T-helper 2 cell treated with Interferon-gamma antibody and Interleukin-4, amounts not matched to agents 5 μg/mL and 100 μg/mL, for 36 hours (primary cell): Measurements from ENCODE around the gene GALNT3.

Source experiments
- DNase-seq: peaks from one replicate; pipeline ENCODE4 v3.0.0; 2021; ENCODE audit warnings: low spot score
- H3K27ac Mint-ChIP-seq: one replicate; pipeline ENCODE4 v1.8.0; 2021; ENCODE audit warnings: mild to moderate bottlenecking, mixed read lengths
- H3K27me3 Mint-ChIP-seq: one replicate; pipeline ENCODE4 v1.8.0; 2021; ENCODE audit warnings: low read depth, mixed read lengths
- H3K36me3 Mint-ChIP-seq: one replicate; pipeline ENCODE4 v1.8.0; 2021; ENCODE audit warnings: low read depth, mixed read lengths
- H3K4me1 Mint-ChIP-seq: one replicate; pipeline ENCODE4 v1.8.0; 2021; ENCODE audit warnings: low read depth, mixed read lengths
- H3K4me3 Mint-ChIP-seq: one replicate; pipeline ENCODE4 v1.8.0; 2022; ENCODE audit warnings: mild to moderate bottlenecking, moderate library complexity, mixed read lengths
- H3K9me3 Mint-ChIP-seq: one replicate; pipeline ENCODE4 v1.8.0; 2021; ENCODE audit warnings: mixed read lengths

GALNT3 gene

DNA sequence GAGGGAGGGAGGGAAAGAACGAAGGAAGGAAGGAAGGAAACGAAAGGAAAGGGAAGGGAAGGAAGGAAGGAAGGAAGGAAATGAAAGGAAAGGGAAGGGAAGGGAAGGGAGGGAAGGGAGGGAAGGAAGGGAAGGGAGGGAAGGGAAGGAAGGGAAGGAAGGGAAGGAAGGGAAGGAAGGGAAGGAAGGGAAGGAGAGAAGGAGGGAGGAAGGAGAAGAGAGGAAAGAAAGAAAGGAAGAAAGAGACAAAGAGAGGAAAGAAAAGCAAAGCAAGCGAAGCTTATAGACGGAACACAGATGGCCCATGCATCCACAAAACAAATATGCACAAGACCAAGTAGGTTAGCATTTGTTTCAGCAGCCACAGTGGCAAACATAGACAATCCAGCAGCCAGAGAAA, 20.4 kb upstream of the GALNT3 start:
- Mint-ChIP-seq H3K36me3 (no peaks in the 10 kb centered on the region), H3K27me3 (peaks cover 11% of the 10 kb centered on the region), H3K4me3 (no peak overlapping the region), H3K4me1 (peaks cover 9% of the 10 kb centered on the region), H3K27ac (no peak overlapping the region), H3K9me3 (no peaks in the 10 kb centered on the region)
- DNase-seq = no peak

DNA sequence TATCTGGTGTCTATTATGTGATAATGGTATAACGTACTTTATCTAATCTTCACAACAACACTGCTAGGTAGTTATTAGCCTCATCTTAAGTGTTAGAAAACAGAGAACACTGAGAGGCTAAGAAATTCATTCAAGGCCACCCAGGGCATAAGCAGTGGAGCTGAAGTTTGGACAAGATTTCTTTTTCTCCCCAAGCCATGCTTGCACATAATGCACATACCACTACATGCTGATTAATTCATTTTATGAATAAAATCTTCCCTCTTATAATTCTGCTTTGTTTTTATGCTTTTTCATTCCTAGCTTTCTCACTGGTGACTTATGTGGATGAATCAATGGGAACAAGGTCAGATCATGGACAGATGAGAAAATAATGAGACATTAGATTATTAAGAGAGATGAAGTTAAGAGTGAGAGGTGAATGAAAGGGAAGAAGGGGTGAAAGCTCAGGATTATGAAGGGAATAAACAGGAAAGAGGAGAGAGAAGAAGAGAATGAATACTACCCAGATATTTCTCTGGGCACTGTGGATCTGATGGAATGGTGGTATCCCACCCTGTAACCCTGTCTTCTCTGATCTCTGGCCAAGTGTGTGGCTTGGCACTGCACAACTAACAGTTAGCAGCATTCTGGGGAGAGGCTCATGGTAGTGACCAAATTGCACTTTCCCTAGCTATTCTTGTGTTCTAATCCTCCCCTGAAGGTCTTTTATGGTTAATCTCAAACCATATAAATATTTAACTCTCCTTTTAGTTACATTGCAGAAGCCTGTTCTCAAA, 17.7 kb upstream of the GALNT3 start:
- no peaks in the 10 kb centered on the region for H3K36me3 Mint-ChIP-seq
- H3K27me3 Mint-ChIP-seq = peaks cover 5% of the 10 kb centered on the region
- no peak for DNase-seq
- H3K9me3 Mint-ChIP-seq = no peaks in the 10 kb centered on the region
- H3K27ac Mint-ChIP-seq = no peak overlapping the region
- H3K4me3 Mint-ChIP-seq = no peak overlapping the region
- H3K4me1 Mint-ChIP-seq = peaks cover 9% of the 10 kb centered on the region

DNA sequence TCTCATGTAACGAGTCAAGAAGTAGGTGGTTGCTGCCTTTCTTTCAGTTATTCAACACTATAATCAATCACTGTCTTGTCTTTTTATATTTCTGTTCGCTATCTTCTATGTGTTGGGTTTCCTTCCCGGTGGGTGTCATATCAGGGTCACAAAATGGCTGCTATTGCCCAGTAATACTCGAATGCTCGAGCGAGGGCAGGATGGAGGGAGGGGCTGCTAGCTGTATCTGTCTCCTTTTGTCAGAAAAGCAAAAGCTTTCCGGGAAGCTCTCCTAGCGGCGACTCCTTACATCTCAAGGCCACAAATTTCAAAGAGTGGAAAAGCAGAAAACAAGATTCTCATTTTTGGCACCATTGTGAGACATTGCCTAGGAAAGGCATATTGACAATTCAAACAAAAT, 16.4 kb upstream of the GALNT3 start:
- peaks cover 9% of the 10 kb centered on the region for H3K4me1 Mint-ChIP-seq
- H3K9me3 Mint-ChIP-seq = no peaks in the 10 kb centered on the region
- no peaks in the 10 kb centered on the region for H3K27me3 Mint-ChIP-seq
- H3K27ac Mint-ChIP-seq = no peak overlapping the region
- no peak overlapping the region for H3K4me3 Mint-ChIP-seq
- H3K36me3 Mint-ChIP-seq = no peaks in the 10 kb centered on the region
- no peak for DNase-seq

DNA sequence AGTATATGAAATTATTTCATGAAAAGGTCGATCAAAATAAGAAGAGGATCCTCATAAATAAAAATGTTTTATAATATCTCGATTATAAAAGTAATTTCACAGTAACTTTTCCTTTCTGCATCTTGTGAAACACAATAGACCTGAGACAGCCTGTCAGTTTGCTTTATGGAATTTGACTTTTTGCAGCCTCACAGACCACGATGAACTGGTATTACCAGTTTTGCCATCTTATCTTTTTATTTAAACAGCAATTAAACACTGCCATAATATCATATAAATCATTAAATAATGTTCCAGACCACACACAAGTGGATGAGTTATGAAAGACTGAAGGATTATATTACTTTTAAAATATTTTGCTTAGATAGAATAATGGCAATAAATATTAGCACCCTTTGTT, 10.7 kb upstream of the GALNT3 start:
- no peaks in the 10 kb centered on the region for H3K27me3 Mint-ChIP-seq
- H3K36me3 Mint-ChIP-seq = peaks cover 25% of the 10 kb centered on the region
- no peaks in the 10 kb centered on the region for H3K4me1 Mint-ChIP-seq
- peaks cover 3% of the 10 kb centered on the region for H3K9me3 Mint-ChIP-seq
- no peak overlapping the region for H3K27ac Mint-ChIP-seq
- DNase-seq = no peak
- H3K4me3 Mint-ChIP-seq = no peak overlapping the region

DNA sequence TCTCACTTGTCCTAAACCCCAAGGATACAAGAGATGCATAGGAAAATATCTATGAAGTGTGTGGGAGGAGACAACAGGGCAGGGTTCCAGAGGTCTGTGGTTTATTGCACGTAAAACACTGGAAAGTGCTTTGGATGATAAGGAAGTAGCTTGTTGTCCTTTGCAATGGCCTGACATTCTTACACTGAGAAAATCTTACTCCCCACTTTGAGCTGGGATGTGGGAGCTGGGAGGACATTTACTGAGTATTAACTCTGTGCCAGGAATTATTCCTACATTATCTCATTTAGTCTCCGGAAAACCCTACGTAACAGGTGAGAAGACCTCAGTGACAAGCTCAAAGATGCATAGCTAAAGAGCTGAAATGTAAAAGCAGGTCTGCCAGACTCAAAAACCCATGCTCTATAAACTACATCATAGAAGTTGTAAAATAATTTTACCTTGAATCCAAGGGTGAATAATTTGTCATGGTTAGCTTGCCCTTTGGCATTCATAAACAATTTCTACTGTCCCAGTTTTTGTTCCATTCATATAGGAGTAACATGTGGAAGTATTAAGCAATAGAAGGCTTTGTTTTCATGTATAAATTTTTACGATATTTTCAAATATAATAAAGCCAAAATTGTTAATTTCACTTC, 9.2 kb upstream of the GALNT3 start:
- Mint-ChIP-seq H3K4me1 (no peaks in the 10 kb centered on the region), H3K9me3 (peaks cover 3% of the 10 kb centered on the region), H3K36me3 (peaks cover 28% of the 10 kb centered on the region), H3K4me3 (no peak overlapping the region), H3K27ac (no peak overlapping the region), H3K27me3 (no peaks in the 10 kb centered on the region)
- no peak for DNase-seq

DNA sequence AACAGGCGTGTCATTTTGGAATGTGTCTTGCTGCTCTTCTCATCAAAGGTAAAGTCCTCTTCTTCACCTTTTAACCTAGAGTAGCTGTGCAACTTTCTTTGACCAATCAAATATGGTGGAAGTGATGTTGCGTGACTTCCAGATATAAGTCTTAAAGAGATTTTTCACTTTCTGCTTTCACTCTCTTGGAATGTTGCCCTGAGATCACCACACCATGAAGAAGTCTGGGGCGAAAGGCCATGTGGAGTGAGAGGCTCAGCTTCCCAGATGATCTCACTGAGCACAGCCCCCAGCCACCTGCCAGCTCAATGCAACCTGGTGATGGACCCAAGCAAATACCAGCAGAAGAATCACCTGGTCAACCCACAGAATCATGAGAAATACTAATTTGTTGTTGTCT, 7.1 kb upstream of the GALNT3 start:
- H3K36me3 Mint-ChIP-seq = peaks cover 31% of the 10 kb centered on the region
- no peak overlapping the region for H3K4me3 Mint-ChIP-seq
- DNase-seq = no peak
- H3K27me3 Mint-ChIP-seq = no peaks in the 10 kb centered on the region
- peaks cover 3% of the 10 kb centered on the region for H3K9me3 Mint-ChIP-seq
- H3K27ac Mint-ChIP-seq = no peak overlapping the region
- peaks cover 5% of the 10 kb centered on the region for H3K4me1 Mint-ChIP-seq

DNA sequence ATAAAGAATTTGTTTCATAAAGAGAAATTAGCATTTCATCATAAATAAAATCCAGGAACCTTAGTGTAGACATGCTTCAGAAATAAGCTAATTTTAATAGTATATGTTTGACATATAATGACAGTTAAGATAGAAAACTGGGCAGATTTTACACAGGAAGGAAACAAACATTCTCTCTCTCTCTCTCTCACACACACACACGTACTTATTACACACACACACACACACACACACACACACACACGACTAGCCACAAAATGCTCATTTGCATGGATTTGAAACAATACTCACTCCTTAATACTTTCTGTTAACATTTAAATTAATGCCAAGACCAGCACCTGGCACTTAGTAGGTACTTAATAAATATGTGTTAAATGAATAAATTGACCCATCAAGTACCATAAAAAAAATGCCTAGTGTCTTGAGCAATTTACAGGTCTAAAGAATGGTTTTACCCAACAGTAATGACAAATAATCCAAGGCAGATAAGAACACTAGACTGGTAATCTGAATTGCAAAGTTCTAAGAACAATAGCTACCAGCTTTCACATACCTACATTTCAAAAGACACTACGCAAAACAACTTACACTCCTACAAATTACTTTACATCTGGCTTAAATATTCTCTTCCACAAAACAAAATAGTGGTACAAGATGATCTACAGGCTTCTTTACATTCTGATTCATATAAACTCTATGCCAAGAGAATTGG, 2.9 kb upstream of the GALNT3 start:
- Mint-ChIP-seq H3K27me3 (no peaks in the 10 kb centered on the region), H3K4me3 (peak overlapping the region; percentile 32), H3K4me1 (peaks cover 24% of the 10 kb centered on the region), H3K36me3 (peaks cover 40% of the 10 kb centered on the region), H3K27ac (peak overlapping the region; percentile 4), H3K9me3 (peaks cover 3% of the 10 kb centered on the region)
- no peak for DNase-seq

DNA sequence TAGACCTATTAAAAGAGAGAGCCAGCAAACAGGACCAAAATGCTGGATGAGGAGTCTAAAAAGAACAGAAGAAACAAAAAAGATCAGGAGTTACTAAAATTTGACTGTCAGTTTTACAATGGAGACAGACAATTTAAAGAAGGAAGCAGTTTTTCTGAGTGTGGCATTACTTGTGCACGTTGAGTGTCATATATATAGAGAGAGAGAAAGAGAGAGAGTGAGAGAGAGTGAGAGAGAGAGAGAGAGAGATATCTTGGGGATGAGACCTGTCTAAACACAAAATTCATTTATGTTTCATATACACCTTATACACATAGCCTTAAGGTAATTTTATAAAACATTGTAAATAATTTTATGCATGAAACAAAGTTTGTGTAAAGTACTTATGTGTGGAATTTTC, 2.1 kb upstream of the GALNT3 start:
- peaks cover 36% of the 10 kb centered on the region for H3K36me3 Mint-ChIP-seq
- no peak for DNase-seq
- peaks cover 3% of the 10 kb centered on the region for H3K9me3 Mint-ChIP-seq
- H3K27me3 Mint-ChIP-seq = no peaks in the 10 kb centered on the region
- peaks cover 33% of the 10 kb centered on the region for H3K4me1 Mint-ChIP-seq
- H3K4me3 Mint-ChIP-seq = peak overlapping the region; percentile 96
- H3K27ac Mint-ChIP-seq = peak overlapping the region; percentile 98

DNA sequence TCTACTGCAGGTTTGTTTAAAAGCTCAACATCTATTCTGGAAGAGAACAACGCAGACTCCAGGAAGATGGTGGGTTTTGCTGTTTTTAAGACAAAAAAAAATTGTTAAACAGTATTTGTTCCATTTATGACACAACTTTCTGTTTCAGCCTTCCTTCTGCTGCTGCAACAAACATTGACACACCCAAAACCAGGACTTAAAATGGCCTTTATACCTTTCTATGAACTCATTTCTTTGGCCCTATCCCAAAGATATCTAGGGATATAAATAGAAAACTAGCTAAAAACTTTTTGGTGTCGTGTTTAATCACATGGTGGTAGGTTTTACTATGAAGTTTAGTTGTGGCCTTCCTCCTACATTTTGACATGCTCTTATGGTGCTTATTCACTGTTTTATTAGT, 964 bp upstream of the GALNT3 start:
- Mint-ChIP-seq H3K27ac (peak overlapping the region; percentile 98), H3K9me3 (peaks cover 3% of the 10 kb centered on the region), H3K4me1 (peaks cover 36% of the 10 kb centered on the region), H3K4me3 (peak overlapping the region; percentile 96), H3K36me3 (peaks cover 26% of the 10 kb centered on the region), H3K27me3 (no peaks in the 10 kb centered on the region)
- DNase-seq = no peak

DNA sequence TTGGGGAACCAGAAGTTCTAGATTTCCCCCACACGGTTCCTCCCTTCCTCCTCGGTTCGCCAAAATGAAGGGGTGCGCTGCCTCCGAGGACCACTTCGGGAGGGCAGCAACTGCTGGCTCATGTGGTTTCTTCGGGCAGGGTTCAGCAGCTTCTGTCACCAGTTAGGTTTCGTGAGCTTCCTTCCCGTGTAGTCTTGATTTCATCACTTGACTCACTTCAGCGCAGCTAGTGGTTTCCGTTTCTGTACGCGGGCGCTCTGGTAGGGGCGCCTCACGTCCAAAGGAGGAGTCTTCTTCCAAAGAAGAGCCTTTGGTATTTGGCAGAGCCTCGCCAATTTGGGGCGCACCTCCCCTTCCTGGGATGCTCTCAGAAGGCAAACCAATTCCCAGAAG, 485 bp upstream of the GALNT3 start:
- Mint-ChIP-seq H3K27ac (peak overlapping the region; percentile 98), H3K9me3 (no peaks in the 10 kb centered on the region), H3K27me3 (no peaks in the 10 kb centered on the region), H3K4me3 (peak overlapping the region; percentile 96), H3K4me1 (peaks cover 40% of the 10 kb centered on the region), H3K36me3 (peaks cover 24% of the 10 kb centered on the region)
- DNase-seq = peak; percentile 80

DNA sequence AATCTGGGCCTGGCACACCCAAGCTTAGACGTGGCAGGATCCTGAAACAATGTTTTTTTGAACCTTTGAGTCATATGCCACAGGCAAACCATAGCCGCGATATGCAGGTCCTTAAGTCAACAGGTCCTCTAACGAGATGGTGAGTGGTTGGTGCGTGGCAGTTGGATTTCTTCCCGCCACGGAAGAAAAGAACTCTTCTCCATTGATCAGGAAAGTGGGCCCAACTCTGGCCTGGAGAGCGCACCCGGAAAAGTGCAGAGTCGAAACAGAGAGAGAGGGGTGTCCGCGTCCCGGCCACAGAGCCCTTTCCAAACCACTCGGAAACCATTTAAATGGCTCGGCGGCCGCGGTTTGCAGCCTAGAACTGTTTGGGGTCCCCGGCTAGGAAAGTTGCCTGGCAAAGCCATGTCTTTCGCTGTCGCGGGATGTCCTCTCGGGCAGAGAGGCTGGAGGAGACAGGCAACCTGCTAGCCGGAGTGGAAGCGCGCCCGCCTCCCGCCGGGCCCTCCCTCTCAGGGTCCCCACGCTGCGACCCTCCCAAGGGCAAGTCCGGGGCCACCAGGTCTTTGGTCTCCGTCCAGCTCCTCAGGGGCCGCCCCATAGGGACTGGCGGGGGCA, 777 bp downstream of the GALNT3 start:
- H3K27me3 Mint-ChIP-seq = no peaks in the 10 kb centered on the region
- peak overlapping the region; percentile 98 for H3K4me3 Mint-ChIP-seq
- H3K27ac Mint-ChIP-seq = peak overlapping the region; percentile 98
- peaks cover 45% of the 10 kb centered on the region for H3K4me1 Mint-ChIP-seq
- no peaks in the 10 kb centered on the region for H3K9me3 Mint-ChIP-seq
- H3K36me3 Mint-ChIP-seq = peaks cover 30% of the 10 kb centered on the region
- no peak for DNase-seq

DNA sequence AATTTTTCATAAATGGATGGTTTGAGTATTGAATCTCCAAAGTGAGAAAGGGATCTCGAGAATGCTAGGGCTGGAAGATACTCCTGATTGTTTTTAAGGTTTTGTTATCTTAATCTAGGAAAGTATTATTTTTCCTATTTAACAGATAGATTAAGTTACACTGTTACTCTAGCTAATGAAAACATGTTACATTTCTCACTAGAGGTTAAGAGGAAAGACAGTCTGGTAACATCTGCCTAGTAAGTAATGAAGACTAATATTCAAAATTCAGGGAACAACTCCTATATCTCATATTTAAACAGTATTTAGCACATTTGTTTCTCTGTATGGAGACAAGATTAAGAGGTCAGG, 2.0 kb downstream of the GALNT3 start:
- no peaks in the 10 kb centered on the region for H3K9me3 Mint-ChIP-seq
- DNase-seq = no peak
- peak overlapping the region; percentile 98 for H3K4me3 Mint-ChIP-seq
- peaks cover 34% of the 10 kb centered on the region for H3K36me3 Mint-ChIP-seq
- no peaks in the 10 kb centered on the region for H3K27me3 Mint-ChIP-seq
- peak overlapping the region; percentile 56 for H3K27ac Mint-ChIP-seq
- peaks cover 51% of the 10 kb centered on the region for H3K4me1 Mint-ChIP-seq

DNA sequence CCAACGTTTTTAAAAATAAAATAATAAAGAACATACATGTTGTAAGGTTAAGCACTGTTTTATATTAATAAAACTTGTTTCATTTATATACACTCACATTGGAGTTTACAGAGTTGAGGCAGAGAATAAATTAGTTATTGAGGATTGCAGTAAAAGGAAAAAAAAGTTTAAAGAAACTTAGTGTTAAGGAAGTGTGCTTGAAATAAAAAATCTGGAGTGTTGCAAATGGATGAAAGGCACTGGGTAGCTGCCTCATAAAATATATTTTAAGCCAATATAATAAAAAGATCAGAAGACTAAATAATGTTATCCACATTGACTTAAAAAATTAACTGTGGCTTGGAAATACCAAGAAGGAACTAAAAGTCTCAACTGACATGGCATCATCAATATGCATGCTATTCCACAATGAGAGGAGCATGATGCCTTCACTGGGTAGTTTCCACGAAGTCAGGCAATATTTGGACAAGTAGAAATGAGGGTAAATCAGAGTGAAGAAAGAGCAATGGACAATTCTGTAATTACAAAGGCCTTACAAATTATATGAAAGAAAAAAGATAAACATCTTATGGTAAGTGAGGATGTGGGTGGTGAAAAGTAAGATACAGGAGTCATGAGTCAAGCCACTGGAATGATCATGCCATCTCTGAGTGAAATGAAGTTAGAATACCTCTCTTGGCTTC, 2.5 kb downstream of the GALNT3 start:
- H3K9me3 Mint-ChIP-seq = no peaks in the 10 kb centered on the region
- H3K4me3 Mint-ChIP-seq = peak overlapping the region; percentile 98
- H3K27me3 Mint-ChIP-seq = no peaks in the 10 kb centered on the region
- no peak for DNase-seq
- peaks cover 34% of the 10 kb centered on the region for H3K36me3 Mint-ChIP-seq
- H3K4me1 Mint-ChIP-seq = peaks cover 49% of the 10 kb centered on the region
- peak overlapping the region; percentile 56 for H3K27ac Mint-ChIP-seq
